ENCODE measurements around the gene OFD1.

The OFD1 gene

DNA sequence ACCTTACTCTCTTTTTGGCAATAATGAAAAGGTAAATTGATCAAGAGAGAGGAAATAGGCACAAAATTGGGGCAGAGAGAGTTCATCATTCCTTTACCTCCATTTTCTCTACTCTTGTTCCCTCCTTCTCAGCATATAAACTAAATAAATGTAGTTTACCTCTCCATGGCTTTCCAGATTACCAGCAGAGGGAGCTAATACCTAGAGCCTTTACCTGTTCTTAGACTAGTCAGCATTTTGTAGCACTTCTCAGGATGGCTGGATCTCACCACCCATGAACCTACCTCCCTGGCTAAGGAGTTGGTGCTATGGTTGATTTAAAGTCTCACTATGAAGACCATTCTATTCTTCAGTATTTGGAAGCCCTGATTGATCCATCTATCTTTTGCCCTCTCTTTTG is 15.7 kb downstream of the OFD1 start:
- no peak overlapping the region for H3K4me3 ChIP-seq (ENCODE audit: low read depth, low read length)

DNA sequence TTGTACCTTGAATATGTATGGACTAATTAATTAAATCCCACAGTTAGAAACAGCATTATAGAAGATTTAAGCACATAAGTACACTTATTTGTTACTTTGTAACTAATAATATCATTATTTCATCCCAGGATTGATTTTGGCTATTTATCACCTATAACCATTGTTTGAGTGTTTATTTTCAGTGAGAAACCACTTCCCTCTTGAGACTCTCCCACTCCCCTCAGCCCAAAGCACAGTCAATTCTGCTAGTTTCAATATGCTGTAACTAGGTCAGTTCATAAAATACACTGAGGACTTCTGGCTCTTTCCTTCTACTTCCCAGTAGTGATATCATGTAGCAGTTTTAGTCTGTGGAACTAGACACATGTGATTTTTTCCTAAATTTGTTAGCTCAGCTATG is 16.3 kb downstream of the OFD1 start:
- H3K4me3 ChIP-seq (ENCODE audit: low read depth, low read length), result no peak overlapping the region

DNA sequence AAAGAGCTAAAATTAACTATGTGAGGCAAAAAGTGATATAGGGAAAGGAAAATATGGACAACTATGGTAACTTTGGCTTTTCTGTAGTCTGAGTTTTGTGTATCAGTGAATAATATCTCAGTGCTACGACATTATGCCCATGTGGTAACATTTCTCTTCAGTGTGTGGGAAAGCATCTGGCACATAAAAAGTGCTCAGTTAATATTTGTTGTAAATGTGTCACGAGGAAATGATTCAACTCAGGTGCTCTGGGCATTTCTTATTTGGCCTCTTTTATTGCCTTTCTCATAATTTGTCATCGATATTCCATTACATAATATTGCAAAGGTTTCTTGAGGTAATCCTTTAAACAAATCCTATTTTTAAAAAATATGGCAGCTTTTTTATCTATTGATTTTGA is 17.6 kb downstream of the OFD1 start:
- no peak overlapping the region for H3K4me3 ChIP-seq (ENCODE audit: low read depth, low read length)

DNA sequence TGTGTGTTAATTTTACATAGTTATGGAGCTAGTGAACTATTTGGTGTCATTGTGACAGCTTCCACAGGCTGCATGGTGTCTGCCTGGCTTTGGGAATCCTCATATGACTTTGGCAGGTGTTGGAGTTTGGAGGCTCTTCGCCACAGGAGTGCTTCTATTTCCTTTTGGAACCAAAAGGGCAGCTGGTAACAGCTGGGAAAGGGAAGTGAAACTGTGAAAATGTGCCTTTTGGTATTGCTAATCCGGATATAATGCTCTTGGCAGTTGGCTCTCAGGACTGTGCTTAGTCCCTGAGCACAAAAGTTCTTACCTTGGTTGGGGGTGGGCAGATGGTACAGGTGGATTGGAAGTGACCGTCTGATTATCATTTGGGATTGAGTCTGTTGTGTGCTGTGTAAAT is 18.1 kb downstream of the OFD1 start:
- no peak overlapping the region for H3K4me3 ChIP-seq (ENCODE audit: low read depth, low read length)

DNA sequence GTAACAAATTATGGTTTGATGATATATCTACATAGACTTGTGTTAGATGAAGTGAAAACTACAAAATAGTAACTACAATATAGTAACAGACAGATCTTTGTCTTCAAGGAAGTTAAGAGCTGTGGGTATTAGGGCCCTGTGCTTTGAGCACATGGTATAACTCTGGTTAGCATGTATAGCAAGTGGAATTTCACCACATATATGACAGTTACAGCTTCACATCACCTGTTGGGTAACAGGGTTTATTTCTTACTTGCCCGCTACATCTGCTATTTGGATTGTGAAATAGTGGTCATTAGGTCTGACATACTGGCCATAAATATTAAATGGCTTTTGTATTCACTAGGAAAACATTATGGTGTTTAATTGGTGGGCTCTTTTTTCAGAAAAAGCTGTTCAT is 20.2 kb downstream of the OFD1 start:
- no peak overlapping the region for H3K4me3 ChIP-seq (ENCODE audit: low read depth, low read length)

DNA sequence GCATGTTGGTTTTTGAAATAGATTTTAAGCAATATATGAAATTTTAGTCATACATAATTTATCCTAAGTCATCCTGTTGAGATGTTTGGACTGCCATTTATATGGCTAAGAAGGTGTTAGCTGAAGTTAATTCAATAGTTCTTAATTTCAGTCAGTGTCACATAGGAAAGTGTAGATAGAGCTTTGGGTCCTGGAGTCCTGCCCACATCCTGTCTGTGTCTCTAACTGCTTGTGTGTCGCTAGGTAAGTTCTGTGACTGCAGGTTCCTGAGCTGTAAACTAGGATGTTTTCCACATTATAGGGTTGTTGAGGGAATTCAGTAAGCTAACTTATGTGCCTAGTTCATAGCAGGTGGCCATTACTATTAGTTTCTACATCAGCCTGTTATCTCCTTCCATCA is 20.7 kb downstream of the OFD1 start:
- no peak overlapping the region for H3K4me3 ChIP-seq (ENCODE audit: low read depth, low read length)

DNA sequence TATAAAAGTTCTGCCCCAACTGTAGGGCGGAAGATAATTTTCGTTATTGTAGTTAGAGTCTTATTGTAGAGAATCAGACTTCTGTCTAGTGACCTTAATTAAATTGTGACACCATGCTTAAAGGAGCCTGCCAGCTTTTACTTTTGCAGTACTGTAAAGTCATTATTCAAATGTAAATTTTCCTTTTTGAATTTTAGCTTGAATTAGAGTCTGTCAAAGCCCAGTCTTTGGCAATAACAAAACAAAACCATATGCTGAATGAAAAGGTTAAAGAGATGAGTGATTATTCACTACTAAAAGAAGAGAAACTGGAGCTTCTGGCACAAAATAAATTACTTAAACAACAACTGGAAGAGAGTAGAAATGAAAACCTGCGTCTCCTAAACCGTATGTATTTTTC is 21.8 kb downstream of the OFD1 start:
- H3K4me3 ChIP-seq (ENCODE audit: low read depth, low read length), result no peak overlapping the region

DNA sequence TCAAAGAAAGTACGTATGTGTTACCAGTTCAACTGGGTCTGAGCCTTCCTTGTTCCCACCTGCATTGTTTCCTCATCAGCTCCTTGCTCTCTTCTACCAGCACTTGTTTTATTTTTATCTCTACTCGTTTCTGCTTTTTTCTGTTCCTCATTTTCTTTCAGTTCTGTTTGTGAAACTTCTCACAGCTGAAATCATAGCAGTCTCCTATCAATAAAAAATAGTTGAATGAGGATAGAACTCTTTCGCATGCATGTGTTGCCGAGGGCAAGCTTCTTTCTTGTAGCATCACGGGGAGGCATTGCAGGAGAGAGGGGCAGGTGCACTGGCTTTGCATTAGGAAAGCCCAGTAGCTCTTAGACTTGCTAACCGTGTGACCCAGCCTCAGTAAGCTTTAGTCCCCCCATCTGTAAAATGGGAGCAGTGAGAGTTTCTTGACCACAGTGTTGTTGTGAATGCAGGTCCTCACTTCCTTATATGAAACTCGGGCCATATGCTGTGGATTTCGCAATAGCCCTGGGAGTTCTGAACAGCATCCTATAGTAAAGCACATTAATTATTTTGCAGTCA is 24.7 kb downstream of the OFD1 start:
- no peak overlapping the region for H3K4me3 ChIP-seq (ENCODE audit: low read depth, low read length)

DNA sequence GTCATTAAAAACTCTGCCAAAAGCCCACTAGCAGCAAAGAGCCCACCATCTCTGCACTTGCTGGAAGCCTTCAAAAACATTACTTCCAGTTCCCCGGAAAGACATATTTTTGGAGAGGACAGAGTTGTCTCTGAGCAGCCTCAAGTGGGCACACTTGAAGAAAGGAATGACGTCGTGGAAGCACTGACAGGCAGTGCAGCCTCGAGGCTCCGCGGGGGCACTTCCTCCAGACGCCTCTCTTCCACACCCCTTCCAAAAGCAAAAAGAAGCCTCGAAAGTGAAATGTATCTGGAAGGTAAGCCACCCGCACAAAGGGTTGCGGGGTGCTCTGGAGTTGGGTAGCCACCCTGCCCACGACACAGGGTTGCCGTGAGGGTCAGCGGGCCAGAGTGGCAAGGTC is 25.9 kb downstream of the OFD1 start:
- H3K4me3 ChIP-seq (ENCODE audit: low read depth, low read length), result no peak overlapping the region

DNA sequence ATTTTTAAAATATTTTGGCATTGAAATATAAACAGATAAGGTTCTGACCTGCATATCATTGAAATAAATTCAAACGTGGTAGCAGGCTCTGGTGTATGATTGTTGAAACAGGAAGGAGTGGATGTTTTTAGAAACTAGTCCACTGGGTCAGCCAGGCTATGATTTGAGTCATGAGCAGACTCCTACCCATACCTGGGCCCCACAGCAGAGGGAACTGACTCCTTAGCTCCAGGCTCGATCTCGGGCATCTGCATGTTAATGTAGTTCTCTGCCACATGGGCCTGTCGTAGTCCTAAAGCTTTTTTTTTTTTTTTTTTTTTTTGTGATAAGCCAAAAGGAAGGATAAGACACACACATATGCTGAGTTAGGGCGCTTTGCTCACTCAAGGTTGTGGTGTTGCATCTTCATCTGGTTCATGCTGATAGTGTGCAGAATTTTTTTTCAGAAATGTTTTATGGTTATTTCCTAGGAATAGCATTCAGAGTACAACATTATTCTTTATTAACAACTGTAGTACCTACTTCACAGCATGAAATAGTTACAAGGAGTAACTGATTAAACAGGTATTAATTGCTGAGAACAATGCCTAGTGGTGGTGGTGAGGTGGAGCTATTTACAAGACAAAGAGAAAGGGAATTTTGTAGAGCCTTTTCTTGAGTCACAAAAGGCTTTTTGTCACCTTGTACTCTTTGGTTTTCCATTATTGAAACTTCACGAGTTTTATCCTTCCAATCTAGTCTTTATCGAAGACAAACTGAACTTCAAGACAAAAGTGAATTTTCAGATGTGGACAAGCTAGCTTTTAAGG is 27.3 kb downstream of the OFD1 start:
- H3K4me3 ChIP-seq (ENCODE audit: low read depth, low read length), result no peak overlapping the region

DNA sequence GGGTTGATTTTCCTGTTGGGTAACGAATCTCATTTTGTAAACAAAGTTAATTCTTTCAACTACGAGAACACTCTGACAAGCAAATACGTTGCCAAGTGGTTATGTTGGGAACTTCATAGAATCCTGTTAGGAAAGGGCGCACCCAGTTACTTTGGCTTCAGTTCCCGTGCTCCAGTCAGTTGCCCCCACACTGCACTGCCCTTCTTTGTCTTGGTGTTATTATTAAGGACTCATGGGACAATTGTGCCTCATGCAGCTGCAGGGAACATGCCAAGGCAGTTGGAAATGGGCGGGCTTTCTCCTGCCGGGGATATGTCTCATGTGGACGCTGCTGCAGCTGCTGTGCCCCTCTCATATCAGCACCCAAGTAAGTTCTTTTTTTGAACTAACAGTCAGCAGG is 28.9 kb downstream of the OFD1 start:
- H3K4me3 ChIP-seq (ENCODE audit: low read depth, low read length), result no peak overlapping the region

DNA sequence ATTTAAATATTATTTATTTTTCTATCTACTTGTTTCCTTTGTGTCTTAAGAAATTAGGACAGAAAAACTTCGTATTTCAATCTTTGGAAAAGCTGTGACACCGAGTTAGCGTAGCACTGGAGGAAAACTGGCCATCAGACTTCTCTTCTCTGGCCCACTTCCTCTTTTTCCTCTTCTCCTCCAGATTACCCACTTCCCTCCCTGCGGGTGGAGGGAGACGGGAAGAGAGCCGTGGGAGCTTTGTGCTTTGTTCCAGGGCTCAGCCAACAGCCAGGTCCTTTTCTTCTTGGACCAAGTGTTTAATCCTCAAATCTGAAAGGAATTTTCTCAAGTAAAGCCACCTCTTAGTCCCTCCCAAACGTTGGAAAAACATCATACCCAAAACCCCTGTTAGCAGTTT is 29.7 kb downstream of the OFD1 start:
- no peak overlapping the region for H3K4me3 ChIP-seq (ENCODE audit: low read depth, low read length)

DNA sequence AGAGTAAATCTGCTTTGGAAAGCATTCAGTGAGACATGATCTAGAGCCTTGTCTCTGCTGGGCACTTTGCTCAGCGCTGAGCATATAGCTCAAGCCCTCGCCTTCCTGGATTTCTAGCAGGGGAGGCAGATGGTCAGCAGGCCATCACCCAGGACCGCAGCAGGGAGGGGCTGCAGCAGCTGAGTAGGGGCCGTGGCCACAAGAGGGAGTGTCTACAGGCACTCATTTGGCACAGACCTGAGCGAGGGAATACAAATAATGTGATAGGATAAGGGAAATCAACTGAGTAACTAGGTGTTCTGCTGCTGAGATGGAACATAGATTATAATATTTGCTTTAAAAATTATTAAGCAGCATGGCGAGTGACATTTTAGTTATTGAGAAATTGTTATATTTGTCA is 30.2 kb downstream of the OFD1 start:
- no peak overlapping the region for H3K4me3 ChIP-seq (ENCODE audit: low read depth, low read length)

DNA sequence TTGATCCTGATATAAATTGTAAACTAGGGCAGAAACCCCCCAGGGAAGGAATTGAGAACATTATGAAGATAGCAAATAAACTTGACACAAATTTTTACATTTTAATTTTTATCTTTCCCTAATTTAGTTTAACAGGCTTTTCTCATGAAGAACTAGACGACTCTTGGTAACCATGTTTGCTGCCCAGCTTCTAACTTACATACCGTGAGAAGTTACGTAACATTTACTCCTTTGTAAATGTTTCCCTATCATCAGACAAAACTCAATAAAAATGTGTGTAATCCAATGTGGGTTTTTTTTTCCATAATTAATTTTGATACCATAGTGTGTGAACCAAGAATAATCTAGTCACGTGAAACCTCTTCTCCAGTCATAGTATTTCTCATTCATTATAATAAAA is 34.4 kb downstream of the OFD1 start:
- no peak overlapping the region for H3K4me3 ChIP-seq (ENCODE audit: low read depth, low read length)

DNA sequence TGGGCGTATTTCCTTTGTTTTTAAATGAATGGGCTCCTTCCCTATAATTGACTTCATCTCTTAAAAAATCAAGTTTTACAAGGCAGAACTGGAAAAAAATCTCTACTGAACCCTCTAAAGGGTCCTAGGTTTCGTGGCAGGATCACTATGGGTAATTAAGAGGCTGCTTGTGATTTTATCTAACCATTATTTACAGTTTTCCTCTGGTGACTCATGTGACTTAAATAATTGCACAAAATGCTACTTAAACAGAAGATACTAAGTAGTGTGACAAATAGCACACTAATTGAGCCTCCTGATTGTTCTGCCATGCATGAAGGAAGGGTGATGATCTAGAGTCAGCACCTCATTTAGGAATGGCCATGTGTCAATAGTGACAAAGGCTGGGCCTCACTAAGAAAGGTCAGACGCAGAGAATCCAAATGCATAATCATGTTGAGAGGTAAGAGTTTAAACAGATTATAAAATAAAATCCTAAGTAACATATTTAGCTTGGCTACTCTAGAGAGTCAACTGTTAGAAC is 35.5 kb downstream of the OFD1 start:
- no peak overlapping the region for H3K4me3 ChIP-seq (ENCODE audit: low read depth, low read length)

DNA sequence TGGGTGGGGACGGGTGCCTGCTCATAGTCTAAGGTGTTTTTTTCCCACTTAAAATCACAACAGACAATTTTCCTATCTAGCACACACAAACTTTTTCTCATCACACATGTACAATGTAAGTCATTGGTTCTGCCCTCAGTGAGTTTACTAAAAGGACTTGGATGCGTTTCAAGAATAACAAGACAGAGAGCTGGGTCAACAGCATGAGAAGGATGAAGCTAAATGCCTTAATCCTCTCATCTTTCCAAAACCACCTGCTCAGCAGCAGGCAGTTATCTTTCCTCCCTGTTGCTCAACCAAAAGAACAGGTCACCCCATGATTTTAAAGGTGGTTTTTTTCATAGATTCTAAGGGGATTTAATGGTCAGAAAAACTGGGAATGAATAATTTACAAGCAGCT is 40.1 kb downstream of the OFD1 start:
- no peak overlapping the region for H3K4me3 ChIP-seq (ENCODE audit: low read depth, low read length)

DNA sequence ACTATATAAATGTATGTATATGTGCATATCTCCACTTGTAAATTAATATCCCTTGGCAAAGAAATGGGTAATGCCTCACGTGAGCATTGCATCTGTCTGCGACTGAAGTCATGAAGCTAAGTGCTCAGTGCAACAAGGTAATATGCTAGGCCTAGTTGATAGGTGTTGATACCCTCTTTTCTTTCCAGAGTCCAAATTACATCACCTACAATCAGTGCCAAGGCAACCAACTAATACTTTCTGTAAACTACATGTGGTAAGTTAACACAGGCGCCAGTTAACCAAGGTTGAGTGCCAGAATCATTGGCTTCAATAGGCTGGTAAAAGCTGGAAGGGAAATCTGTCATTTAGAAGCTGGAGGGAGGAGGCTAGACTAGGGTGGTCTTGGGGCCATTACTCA is 41.3 kb downstream of the OFD1 start:
- H3K4me3 ChIP-seq (ENCODE audit: low read depth, low read length), result no peak overlapping the region

DNA sequence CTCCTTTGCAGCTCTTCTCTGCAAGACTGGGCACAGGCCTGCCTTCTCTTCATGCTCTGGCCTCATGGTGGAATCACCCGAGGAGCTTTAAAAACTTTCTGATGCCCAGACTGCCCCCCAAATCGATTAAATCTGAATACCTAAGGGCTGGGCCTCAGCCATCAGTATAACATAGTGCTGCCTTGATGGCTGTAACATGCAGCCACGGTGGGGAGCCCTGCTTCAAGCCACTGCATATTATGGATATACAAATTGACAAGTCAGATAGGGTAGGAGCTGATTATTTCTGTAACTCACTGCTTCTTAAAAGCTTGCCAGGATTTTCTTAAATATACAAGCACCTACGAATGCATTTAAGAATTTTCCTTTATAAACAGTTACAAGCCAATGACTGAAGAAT is 41.8 kb downstream of the OFD1 start:
- no peak overlapping the region for H3K4me3 ChIP-seq (ENCODE audit: low read depth, low read length)

DNA sequence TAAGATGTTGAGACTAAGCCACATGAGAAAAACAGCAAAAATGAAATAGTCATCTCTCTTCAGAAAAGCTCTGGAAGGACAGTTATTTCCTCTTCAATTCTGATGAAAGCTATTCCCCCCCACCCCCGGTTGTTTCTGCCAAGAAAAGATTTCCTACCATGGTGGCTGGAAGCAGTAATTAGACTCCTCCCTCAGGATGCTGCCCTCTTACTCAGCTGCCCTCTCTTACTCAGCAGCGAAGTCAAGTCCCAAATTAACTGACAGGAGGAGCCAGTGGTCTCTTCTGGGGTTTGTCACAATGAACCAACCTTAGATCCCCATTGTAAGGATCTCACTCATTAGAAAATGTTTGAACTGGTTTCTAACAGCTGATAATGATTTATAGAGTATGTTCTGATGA is 44.4 kb downstream of the OFD1 start:
- no peak overlapping the region for H3K4me3 ChIP-seq (ENCODE audit: low read depth, low read length)

DNA sequence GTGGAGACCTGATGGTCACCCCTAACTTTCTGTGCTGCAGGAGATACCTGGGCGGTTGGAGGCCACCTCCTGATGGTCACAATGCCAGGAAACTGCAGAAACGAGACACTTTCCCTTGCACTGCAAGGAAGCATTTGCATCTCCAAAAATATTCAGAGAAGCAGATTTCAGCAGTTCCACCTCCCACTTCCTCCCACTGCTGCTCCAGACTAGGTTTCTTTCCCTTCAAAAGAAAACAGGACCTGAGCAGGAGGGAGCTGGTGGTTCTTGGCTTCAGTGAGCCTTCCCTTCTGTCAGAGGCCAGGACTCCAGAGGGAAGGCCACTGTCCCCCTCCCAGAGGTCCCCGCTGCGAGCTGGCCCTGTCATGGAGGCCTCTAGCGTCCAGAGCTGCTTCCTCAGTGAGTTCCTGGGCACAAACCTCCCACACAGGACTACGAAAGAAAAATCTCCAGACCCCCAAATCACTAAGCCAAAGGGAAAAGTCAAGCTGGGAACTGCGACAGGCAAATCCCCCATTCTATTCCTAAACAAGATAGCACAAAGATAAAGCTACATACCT is 46.4 kb downstream of the OFD1 start:
- no peak overlapping the region for H3K4me3 ChIP-seq (ENCODE audit: low read depth, low read length)

DNA sequence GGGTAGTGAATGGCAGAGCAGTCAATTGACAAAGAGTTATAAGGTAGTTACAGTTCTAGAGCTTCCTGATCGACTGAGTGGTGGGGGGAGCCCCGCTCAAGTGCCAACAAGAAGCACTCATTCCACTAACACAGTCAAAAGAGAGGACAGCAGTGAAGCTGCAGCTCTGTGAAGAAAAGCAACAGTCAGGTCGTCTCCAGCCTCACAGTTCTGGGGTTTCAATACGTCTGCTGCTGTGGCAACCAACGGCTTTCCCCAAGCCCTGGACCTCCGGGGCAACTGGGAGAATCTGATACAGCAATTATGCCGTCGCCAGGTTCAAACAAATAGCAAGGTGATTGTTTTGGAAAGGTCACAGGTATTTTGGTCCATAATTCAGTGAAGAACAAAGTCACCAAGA is 51.5 kb downstream of the OFD1 start:
- H3K4me3 ChIP-seq (ENCODE audit: low read depth, low read length), result no peak overlapping the region

Measured in iPS-11a (cell line).